Thymus (tissue), 11 donors: ENCODE data around the gene RANBP3. TPM values are rescaled to one million over a fixed set of nuclear protein-coding genes. Genes with fewer than 3 reads are reported as not detected.
"Not testable (repeated sequence)": the region's sequence is repeated elsewhere in the genome, so short reads cannot be mapped to it uniquely, and the experiment has no call there.

ENCODE experiments used
- DNase-seq, 9 donors: peaks; one replicate each; pipeline ENCODE4 v3.0.0-alpha.2; 2013; ENCODE audit warnings: low spot score in 9 of 9, low read depth in 6 of 9, missing footprints in 1 of 9
- H3K27ac ChIP-seq, 2 donors: one replicate each; pipeline ENCODE4 v1.5.1; 2013; ENCODE audit warnings: control low read depth in 1 of 2, low read depth in 1 of 2, low read length in 1 of 2, mild to moderate bottlenecking in 1 of 2, moderate library complexity in 1 of 2
- H3K27me3 ChIP-seq, 2 donors: one replicate each; pipeline ENCODE4 v1.5.1; 2013; ENCODE audit warnings: low read length in 1 of 2; ENCODE audit not compliant: control insufficient read depth in 2 of 2, insufficient read depth in 1 of 2
- H3K36me3 ChIP-seq, 2 donors: one replicate each; pipeline ENCODE4 v1.5.1; 2013; ENCODE audit warnings: low read length in 1 of 2, mild to moderate bottlenecking in 1 of 2, moderate library complexity in 1 of 2; ENCODE audit not compliant: control insufficient read depth in 2 of 2, insufficient read depth in 2 of 2
- H3K4me1 ChIP-seq, 2 donors: one replicate each; pipeline ENCODE4 v1.5.1; 2013; ENCODE audit warnings: low read length in 2 of 2; ENCODE audit not compliant: control insufficient read depth in 2 of 2, insufficient read depth in 2 of 2
- H3K4me3 ChIP-seq, 2 donors: one replicate each; pipeline ENCODE4 v1.5.1; 2013; ENCODE audit warnings: low read length in 2 of 2, control low read depth in 1 of 2, mild to moderate bottlenecking in 1 of 2
- H3K9me3 ChIP-seq, 2 donors: one replicate each; pipeline ENCODE4 v1.5.1; 2013; ENCODE audit warnings: low read length in 1 of 2, mild to moderate bottlenecking in 1 of 2; ENCODE audit not compliant: control insufficient read depth in 2 of 2, insufficient read depth in 1 of 2
- WGBS: extraction: QIAGEN DNeasy Blood & Tissue Kit; methylation state at CpG from one replicate; pipeline ENCODE4 v1.1.7; 2013; 5-methylcytosine and 5-hydroxymethylcytosine counted together
- polyA plus RNA-seq: library from polyadenylated mRNA; stranded (reverse); fragments of 200-250 nt; gene quantifications from one replicate; pipeline ENCODE4 v1.2.3, GENCODE V29; 2013
- total RNA-seq: library from RNA; stranded (reverse); fragments of 120-200 nt; gene quantifications from one replicate; pipeline ENCODE4 v1.2.4, GENCODE V29; 2013
- donor health status: healthy.

RANBP3 gene
- total and polyA plus RNA-seq, 2 donors: 36.7 to 39.0 TPM

- DNase-seq: no peak
- WGBS: 97% methylated on average over 10 of the region's 10 CpGs
- peaks cover 0 to 6% of the 10 kb centered on the region in 2 donors for H3K36me3 ChIP-seq
These were observed 33.3 kb upstream of the RANBP3 start for GRCh38 chr19:6011206-6011605.

GRCh38 chr19:6010107-6010506 is 32.2 kb upstream of the RANBP3 start:
- 98% methylated on average over 16 of the region's 16 CpGs for WGBS

More at GRCh38 chr19:6011206-6011605, 33.3 kb upstream of the RANBP3 start:
- Histone ChIP-seq H3K27ac (no peak overlapping the region), H3K4me1 (no peaks in the 10 kb centered on the region), H3K4me3 (no peak overlapping the region), H3K9me3 (no peaks in the 10 kb centered on the region), H3K27me3 (no peaks in the 10 kb centered on the region)

GRCh38 chr19:6007866-6008265 is 29.9 kb upstream of the RANBP3 start:
- 96% methylated on average over 26 of the region's 26 CpGs for WGBS
- DNase-seq: no peak
- Histone ChIP-seq H3K36me3 (peaks cover 6 to 17% of the 10 kb centered on the region in 2 donors), H3K4me1 (no peaks in the 10 kb centered on the region), H3K27ac (no peak overlapping the region), H3K4me3 (no peak overlapping the region), H3K27me3 (no peaks in the 10 kb centered on the region), H3K9me3 (no peaks in the 10 kb centered on the region)

More at GRCh38 chr19:6010107-6010506, 32.2 kb upstream of the RANBP3 start:
- Histone ChIP-seq H3K27ac (no peak overlapping the region), H3K27me3 (no peaks in the 10 kb centered on the region), H3K4me1 (no peaks in the 10 kb centered on the region), H3K9me3 (no peaks in the 10 kb centered on the region), H3K36me3 (peaks cover 3 to 6% of the 10 kb centered on the region in 2 donors), H3K4me3 (no peak overlapping the region)
- DNase-seq: no peak

- 95% methylated on average over 20 of the region's 20 CpGs for WGBS
- Histone ChIP-seq H3K4me1 (no peaks in the 10 kb centered on the region), H3K36me3 (peaks cover 6 to 25% of the 10 kb centered on the region in 2 donors), H3K9me3 (no peaks in the 10 kb centered on the region), H3K4me3 (no peak overlapping the region), H3K27ac (no peak overlapping the region), H3K27me3 (no peaks in the 10 kb centered on the region)
- DNase-seq: no peak
These were observed 29.0 kb upstream of the RANBP3 start for GRCh38 chr19:6006896-6007295.

GRCh38 chr19:6006070-6006446 is 28.1 kb upstream of the RANBP3 start:
- H3K36me3 ChIP-seq: peaks cover 6 to 33% of the 10 kb centered on the region in 2 donors

GRCh38 chr19:6005321-6006069 is 27.6 kb upstream of the RANBP3 start:
- 94% methylated on average over 18 of the region's 18 CpGs for WGBS
- peaks cover under 1 to 2% of the 10 kb centered on the region in 2 donors for H3K9me3 ChIP-seq
- peaks cover 8 to 36% of the 10 kb centered on the region in 2 donors for H3K36me3 ChIP-seq

More at GRCh38 chr19:6006070-6006446, 28.1 kb upstream of the RANBP3 start:
- H3K4me3 ChIP-seq, DNase-seq, H3K27ac ChIP-seq, H3K9me3 ChIP-seq, H3K4me1 ChIP-seq, H3K27me3 ChIP-seq: not testable (repeated sequence)
- 98% methylated on average over 7 of the region's 7 CpGs for WGBS

GRCh38 chr19:6003976-6004375 is 26.0 kb upstream of the RANBP3 start:
- 88% methylated on average over 10 of the region's 10 CpGs for WGBS
- H3K36me3 ChIP-seq: peaks cover 15 to 33% of the 10 kb centered on the region in 2 donors

More at GRCh38 chr19:6005321-6006069, 27.6 kb upstream of the RANBP3 start:
- Histone ChIP-seq H3K27me3 (no peaks in the 10 kb centered on the region), H3K27ac (no peak overlapping the region), H3K4me1 (no peaks in the 10 kb centered on the region), H3K4me3 (no peak overlapping the region)
- DNase-seq: no peak

GRCh38 chr19:6002591-6002990 is 24.7 kb upstream of the RANBP3 start:
- Histone ChIP-seq H3K36me3 (peaks cover 15 to 37% of the 10 kb centered on the region in 2 donors), H3K27ac (no peak overlapping the region), H3K4me3 (no peak overlapping the region), H3K9me3 (peaks cover 2 to 4% of the 10 kb centered on the region in 2 donors), H3K4me1 (no peaks in the 10 kb centered on the region), H3K27me3 (no peaks in the 10 kb centered on the region)
- 93% methylated on average over 26 of the region's 26 CpGs for WGBS
- DNase-seq: no peak

More at GRCh38 chr19:6003976-6004375, 26.0 kb upstream of the RANBP3 start:
- Histone ChIP-seq H3K4me3 (no peak overlapping the region), H3K27ac (no peak overlapping the region), H3K27me3 (no peaks in the 10 kb centered on the region), H3K4me1 (no peaks in the 10 kb centered on the region), H3K9me3 (peaks cover 2 to 4% of the 10 kb centered on the region in 2 donors)
- no peak for DNase-seq

- peaks cover 2 to 4% of the 10 kb centered on the region in 2 donors for H3K9me3 ChIP-seq
- H3K4me1 ChIP-seq: no peaks in the 10 kb centered on the region
- H3K4me3 ChIP-seq: no peak overlapping the region
- no peak overlapping the region for H3K27ac ChIP-seq
- 99% methylated on average over 7 of the region's 7 CpGs for WGBS
- no peaks in the 10 kb centered on the region for H3K27me3 ChIP-seq
- no peak for DNase-seq
- H3K36me3 ChIP-seq: peaks cover 12 to 50% of the 10 kb centered on the region in 2 donors
These were observed 22.4 kb upstream of the RANBP3 start for GRCh38 chr19:6000228-6000847.
